Immature natural killer cell (primary cell): Measurements from ENCODE around the gene HDGF. TPM values are rescaled to one million over a fixed set of nuclear protein-coding genes. Genes with fewer than 3 reads are reported as not detected.

Source experiments
- DNase-seq, 3 donors: peaks; one replicate each; pipeline ENCODE4 v3.0.0; 2022; ENCODE audit warnings: mixed read lengths in 1 of 3
- H3K27ac Mint-ChIP-seq, 6 donors: one replicate each; pipeline ENCODE4 v1.8.0; 2020; ENCODE audit warnings: mixed read lengths in 6 of 6, mild to moderate bottlenecking in 5 of 6, inconsistent platforms in 4 of 6, moderate library complexity in 3 of 6
- H3K27me3 Mint-ChIP-seq, 3 donors: one replicate each; pipeline ENCODE4 v1.8.0; 2020 to 2021; ENCODE audit warnings: low read depth in 3 of 3, mild to moderate bottlenecking in 3 of 3, mixed read lengths in 3 of 3, moderate library complexity in 3 of 3, inconsistent platforms in 1 of 3
- H3K36me3 Mint-ChIP-seq, 3 donors: one replicate each; pipeline ENCODE4 v1.8.0; 2020; ENCODE audit warnings: mixed read lengths in 3 of 3, inconsistent platforms in 2 of 3, mild to moderate bottlenecking in 2 of 3
- H3K4me1 Mint-ChIP-seq, 2 donors: one replicate each; pipeline ENCODE4 v1.8.0; 2020; ENCODE audit warnings: inconsistent platforms in 2 of 2, mild to moderate bottlenecking in 2 of 2, mixed read lengths in 2 of 2, moderate library complexity in 1 of 2
- H3K4me3 Mint-ChIP-seq, 5 donors: one replicate each; pipeline ENCODE4 v1.8.0; 2020; ENCODE audit warnings: mild to moderate bottlenecking in 5 of 5, mixed read lengths in 5 of 5, inconsistent platforms in 3 of 5, moderate library complexity in 3 of 5
- H3K9me3 Mint-ChIP-seq, 6 donors: one replicate each; pipeline ENCODE4 v1.8.0; 2020; ENCODE audit warnings: mild to moderate bottlenecking in 6 of 6, mixed read lengths in 6 of 6, inconsistent platforms in 4 of 6, moderate library complexity in 3 of 6
- polyA plus RNA-seq, 3 donors: library from polyadenylated mRNA; unstranded; fragments of 300-500 nt; fragmentation: Illumina TruSeq; gene quantifications; one replicate each; pipeline ENCODE4 v1.2.3, GENCODE V29; 2021

The HDGF gene
- polyA plus RNA-seq, 3 donors from 2014 or later = 27.5 to 35.4 (median 32.4) TPM

DNA sequence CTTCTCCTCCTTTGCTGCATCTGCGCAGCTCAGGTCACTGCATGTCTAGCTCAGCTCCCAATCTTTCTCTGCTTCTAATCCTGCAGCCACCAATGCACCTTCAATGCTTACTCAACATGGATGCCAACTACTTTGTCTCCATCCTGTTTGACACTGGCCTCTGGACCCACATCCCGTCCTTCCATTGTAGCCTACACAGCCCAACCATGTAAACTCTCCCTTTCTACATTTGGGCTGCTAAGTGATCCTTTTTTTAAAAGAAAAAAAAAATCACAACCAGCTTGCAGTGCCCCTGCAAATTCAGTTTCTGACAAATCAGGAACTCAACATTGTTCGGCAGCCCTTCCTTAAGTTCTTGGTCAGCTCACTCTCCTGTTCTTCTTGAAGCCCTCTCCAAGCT, 36.6 kb downstream of the HDGF start:
- Mint-ChIP-seq H3K4me1 (peaks cover 0 to 3% of the 10 kb centered on the region in 2 donors), H3K27ac (no peak overlapping the region), H3K36me3 (peaks cover 4 to 17% (median 13%) of the 10 kb centered on the region in 3 donors), H3K9me3 (peaks cover 0 to 3% (median 0%) of the 10 kb centered on the region in 6 donors), H3K4me3 (no peak overlapping the region), H3K27me3 (peaks cover 0 to 5% (median 1%) of the 10 kb centered on the region in 3 donors)
- DNase-seq = no peak

GRCh38 chr1:156712626-156713025, 38.8 kb downstream of the HDGF start:
- H3K27ac Mint-ChIP-seq = no peak overlapping the region
- DNase-seq = no peak
- H3K27me3 Mint-ChIP-seq = peaks cover 0 to 5% (median under 1%) of the 10 kb centered on the region in 3 donors
- H3K9me3 Mint-ChIP-seq = peaks cover 0 to 3% (median 0%) of the 10 kb centered on the region in 6 donors
- no peak overlapping the region for H3K4me3 Mint-ChIP-seq
- H3K36me3 Mint-ChIP-seq = peaks cover 4 to 17% (median 13%) of the 10 kb centered on the region in 3 donors
- peaks cover 0 to 3% of the 10 kb centered on the region in 2 donors for H3K4me1 Mint-ChIP-seq

GRCh38 chr1:156711011-156711817, 40.3 kb downstream of the HDGF start:
- no peak overlapping the region for H3K4me3 Mint-ChIP-seq
- peaks cover 0 to 12% (median 8%) of the 10 kb centered on the region in 3 donors for H3K36me3 Mint-ChIP-seq
- peaks cover 8 to 10% of the 10 kb centered on the region in 2 donors for H3K4me1 Mint-ChIP-seq
- H3K27me3 Mint-ChIP-seq = peaks cover 0 to 6% (median 0%) of the 10 kb centered on the region in 3 donors
- DNase-seq = no peak
- no peak overlapping the region for H3K27ac Mint-ChIP-seq
- peaks cover 0 to under 1% (median 0%) of the 10 kb centered on the region in 6 donors for H3K9me3 Mint-ChIP-seq

DNA sequence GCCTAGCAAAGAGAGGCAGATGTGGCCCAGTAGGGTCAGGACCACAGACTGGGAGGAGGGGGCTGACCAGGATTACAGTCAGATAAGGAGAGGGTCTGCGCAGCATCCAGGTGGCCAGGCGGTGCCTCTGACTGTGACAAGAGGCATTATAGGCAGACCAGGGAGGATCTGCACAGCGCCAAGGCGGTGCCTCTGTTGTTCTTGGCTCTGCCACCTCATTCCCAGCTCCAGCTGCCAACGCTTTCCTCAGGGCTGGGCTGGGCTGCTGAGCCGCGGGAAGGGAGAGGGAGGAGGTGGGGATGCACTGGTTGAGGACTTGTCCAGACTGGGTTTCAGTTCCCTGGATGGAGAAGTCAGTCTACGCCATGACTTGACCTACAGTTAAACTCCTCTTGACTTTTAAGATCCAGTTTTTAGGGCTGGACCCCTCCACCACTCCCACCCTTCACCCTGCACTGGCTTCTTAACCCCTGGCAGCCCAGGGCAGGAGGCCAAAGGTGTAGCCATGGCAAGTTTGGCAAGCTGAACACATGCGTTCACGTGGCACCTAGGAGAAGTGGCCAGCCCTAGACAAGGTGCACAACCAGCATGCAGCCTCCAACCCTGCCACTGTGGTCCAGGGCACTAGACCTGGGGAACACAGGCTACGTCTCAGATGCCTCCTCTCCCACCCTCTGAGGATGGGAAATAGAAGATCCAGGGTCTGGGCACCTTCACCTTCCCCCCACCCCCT, 41.6 kb downstream of the HDGF start:
- Mint-ChIP-seq H3K27ac (no peak overlapping the region), H3K4me1 (peaks cover 20 to 22% of the 10 kb centered on the region in 2 donors), H3K27me3 (peaks cover 0 to 7% (median 4%) of the 10 kb centered on the region in 3 donors), H3K36me3 (peaks cover 0 to 4% (median 1%) of the 10 kb centered on the region in 3 donors), H3K4me3 (no peak overlapping the region), H3K9me3 (no peaks in the 10 kb centered on the region)
- no peak for DNase-seq

GRCh38 chr1:156709031-156709430, 42.4 kb downstream of the HDGF start:
- no peak overlapping the region for H3K27ac Mint-ChIP-seq
- peaks cover 28 to 31% of the 10 kb centered on the region in 2 donors for H3K4me1 Mint-ChIP-seq
- H3K4me3 Mint-ChIP-seq = no peak overlapping the region
- no peaks in the 10 kb centered on the region for H3K36me3 Mint-ChIP-seq
- H3K27me3 Mint-ChIP-seq = peaks cover 0 to 8% (median 4%) of the 10 kb centered on the region in 3 donors
- no peaks in the 10 kb centered on the region for H3K9me3 Mint-ChIP-seq
- DNase-seq = no peak

DNA sequence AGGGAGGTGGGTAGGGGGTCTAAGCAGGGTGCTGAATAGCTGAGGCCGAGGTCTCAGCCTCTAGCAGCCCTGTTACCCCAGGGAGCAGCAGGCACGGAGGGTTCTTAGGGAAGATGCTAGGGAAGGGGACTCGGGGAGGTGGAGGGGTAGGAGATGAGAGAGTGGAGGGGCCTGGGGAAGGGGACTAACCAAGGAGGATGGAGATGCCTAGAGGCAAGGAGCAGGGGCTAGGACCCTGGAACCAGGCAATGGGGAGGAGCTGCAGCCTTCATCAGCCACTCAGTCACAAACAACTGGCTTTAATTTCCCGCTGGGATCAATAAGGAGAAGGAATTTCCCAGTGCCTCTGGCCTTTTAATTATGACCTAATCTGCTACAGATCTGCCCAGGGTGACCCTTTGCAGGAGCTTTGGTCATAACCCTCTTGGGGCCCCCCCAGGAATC, 43.2 kb downstream of the HDGF start:
- peaks cover 30 to 32% of the 10 kb centered on the region in 2 donors for H3K4me1 Mint-ChIP-seq
- no peak for DNase-seq
- H3K36me3 Mint-ChIP-seq = no peaks in the 10 kb centered on the region
- H3K27ac Mint-ChIP-seq = no peak overlapping the region
- peaks cover 3 to 12% (median 9%) of the 10 kb centered on the region in 3 donors for H3K27me3 Mint-ChIP-seq
- no peak overlapping the region for H3K4me3 Mint-ChIP-seq
- no peaks in the 10 kb centered on the region for H3K9me3 Mint-ChIP-seq

DNA sequence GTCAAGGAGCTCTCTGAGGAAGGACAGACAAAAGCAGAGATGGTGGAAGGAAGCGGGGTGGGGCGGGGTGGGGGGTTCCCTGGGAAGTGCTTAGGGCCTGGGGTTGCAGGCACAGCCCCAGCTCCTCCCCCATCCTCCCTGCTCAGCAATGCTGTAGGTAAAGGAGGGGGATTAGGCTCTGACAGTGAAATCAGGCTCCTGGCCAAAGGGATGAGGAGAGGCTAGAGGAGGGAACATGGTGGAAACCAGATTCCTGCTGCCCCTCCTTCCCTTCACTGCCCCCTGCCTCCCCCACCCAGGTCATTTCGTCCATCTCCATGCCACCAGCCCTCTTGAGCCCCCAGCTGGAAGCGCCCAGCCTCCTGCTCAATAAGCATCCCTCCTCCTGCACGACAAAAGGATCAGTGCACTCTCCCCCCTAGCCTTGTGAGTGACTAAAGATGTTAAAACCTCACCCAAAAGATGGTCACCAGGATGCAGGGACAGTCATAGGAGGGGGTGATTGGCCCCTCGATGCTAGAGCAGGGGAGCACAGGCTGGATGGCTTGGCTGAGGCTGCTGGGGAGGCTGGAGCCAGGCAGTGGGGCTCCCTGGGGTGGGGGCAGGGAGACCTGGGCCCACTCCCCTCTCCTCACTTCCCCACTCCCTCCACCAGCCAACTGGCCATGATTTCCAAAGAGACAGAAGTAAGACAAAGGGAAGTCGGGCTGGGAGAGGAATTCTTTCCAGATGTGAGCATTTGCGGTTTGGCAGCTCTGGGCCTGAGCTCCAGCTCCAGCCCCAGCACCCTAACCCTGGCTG, 43.9 kb downstream of the HDGF start:
- H3K4me1 Mint-ChIP-seq = peaks cover 30 to 32% of the 10 kb centered on the region in 2 donors
- H3K9me3 Mint-ChIP-seq = no peaks in the 10 kb centered on the region
- no peaks in the 10 kb centered on the region for H3K36me3 Mint-ChIP-seq
- no peak for DNase-seq
- peak overlapping the region; percentile 66 to 82 (median 72) for H3K4me3 Mint-ChIP-seq
- peaks cover 7 to 17% (median 11%) of the 10 kb centered on the region in 3 donors for H3K27me3 Mint-ChIP-seq
- no peak overlapping the region for H3K27ac Mint-ChIP-seq

DNA sequence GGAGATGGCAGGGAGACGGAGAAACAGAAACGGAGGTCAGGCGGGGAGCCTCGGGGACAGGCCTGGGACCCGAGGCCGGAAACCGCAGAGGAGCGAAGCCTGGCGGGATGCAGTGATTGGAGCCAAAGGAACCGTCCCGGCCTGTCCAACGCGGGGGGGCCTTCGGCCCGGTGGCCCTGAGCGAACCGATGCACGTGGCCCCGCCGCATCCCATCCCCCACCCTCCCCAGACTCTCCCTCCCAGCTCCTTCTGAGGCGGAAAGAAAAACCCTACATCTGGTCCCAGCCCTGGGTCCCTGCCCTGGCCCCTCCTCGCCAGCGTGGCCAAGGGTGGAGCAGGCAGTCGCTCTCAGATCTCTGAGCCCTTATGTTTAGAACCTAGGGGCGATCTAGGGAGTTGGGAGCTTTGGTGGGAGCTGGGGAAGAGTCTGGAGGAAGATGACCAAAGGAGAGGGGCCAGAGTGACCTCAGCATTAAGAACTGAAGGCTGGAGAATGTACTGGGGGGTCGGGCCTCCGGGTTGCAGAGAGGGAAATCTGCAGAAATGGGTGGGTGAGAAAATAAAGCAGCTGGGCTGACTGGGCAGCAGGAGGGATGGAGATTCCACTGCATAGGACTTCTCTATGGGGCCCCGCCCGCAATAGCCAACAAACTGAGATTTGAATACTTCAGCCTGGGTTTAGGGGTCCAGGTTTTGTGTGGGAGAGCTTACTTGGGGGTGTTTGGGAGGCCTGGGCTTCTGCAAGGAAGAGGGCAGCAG, 44.6 kb downstream of the HDGF start:
- DNase-seq = no peak
- Mint-ChIP-seq H3K36me3 (no peaks in the 10 kb centered on the region), H3K4me3 (peak overlapping the region; percentile 77 to 85 (median 82)), H3K27ac (peak overlapping the region in 1 of 6 donors; percentile 55), H3K9me3 (no peaks in the 10 kb centered on the region), H3K4me1 (peaks cover 30 to 32% of the 10 kb centered on the region in 2 donors), H3K27me3 (peaks cover 7 to 14% (median 11%) of the 10 kb centered on the region in 3 donors)

DNA sequence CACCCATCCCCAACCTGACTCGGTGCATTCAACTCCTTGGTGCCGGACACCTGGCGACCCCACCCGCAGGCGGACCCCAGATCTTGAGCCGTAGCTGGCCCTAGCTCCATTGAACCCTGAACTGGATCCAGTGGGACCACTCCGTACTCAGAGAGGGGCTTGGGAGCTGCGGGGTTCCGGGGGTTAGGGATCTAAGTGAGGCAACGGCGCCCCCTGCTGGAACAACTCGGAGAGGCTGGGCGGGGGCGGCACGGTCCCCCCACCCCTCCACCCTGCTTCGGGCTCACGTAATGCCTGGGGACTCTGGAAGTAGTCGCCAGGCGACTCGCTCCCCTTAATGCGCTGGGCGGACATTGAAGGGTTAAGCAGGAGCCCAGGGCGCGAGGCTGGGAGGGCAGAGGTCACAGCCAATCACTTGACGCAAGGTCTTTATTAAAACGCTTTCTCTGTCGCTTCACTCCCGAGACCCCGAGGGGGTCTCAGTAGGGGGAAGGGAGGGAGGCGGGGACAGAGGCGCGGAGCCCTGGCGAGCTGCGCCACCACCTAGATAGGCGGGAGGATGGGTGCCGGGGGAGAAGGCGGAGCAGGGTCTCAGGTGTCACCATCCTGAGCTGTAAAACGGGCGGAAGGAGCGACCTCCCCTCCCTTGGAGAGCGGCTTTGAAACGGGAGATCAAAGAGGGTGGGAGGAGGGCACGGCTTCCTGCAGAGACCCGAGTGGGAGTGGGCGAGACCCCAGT, 45.4 kb downstream of the HDGF start:
- H3K4me3 Mint-ChIP-seq = peak overlapping the region; percentile 77 to 85 (median 82)
- H3K27ac Mint-ChIP-seq = peak overlapping the region in 2 of 6 donors; percentile 56 to 70
- DNase-seq = peak; percentile 48 to 54 (median 53)

DNA sequence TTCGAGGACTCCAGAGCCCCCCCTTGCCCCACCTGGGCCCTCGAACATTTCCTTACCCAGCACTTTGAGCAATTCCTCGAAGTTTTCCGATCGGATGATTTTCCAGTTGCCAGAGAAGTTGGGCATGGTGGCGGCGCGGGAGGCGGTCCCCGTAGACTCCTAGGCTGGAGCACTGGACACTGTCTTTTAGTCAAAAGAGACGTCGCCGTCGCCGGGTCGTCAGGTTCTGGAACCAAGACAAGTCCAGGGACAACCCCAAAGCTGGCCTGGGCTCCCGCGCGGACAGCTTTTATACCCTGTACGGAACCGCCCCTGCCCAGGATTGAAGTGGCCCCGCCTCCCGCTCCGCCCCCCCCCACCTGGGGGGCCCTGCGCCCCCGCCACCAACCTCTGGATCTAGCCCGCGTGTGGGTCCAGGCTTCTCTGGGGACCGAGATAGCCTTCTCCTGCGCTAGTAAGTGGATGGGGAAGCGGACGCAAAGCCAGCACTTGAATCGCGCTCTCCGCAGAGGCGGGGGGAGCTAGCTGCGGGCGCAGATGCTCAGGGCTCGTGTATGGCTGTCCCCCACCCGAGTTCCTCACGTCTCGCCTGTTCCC, 46.1 kb downstream of the HDGF start, which contains the start of gene CRABP2:
Gene CRABP2, minus strand, starts transcription at position 263 of the 597 bp plus-strand sequence. Its CDS starts 137 bp downstream, at position 126.
- Mint-ChIP-seq H3K27me3 (peaks cover 11 to 17% (median 12%) of the 10 kb centered on the region in 3 donors), H3K4me3 (peak within 1 kb of the TSS; percentile 77 to 85 (median 82)), H3K27ac (peak within 1 kb of the TSS in 2 of 6 donors; percentile 56 to 70), H3K4me1 (peaks cover 30 to 32% of the 10 kb centered on the region in 2 donors), H3K9me3 (no peaks in the 10 kb centered on the region), H3K36me3 (peaks cover 0 to 3% (median 0%) of the 10 kb centered on the region in 3 donors)
- DNase-seq = peak in 1 of 3 donors; percentile 37

More for the DNA sequence above, 45.4 kb downstream of the HDGF start:
- Mint-ChIP-seq H3K9me3 (no peaks in the 10 kb centered on the region), H3K36me3 (peaks cover 0 to 3% (median 0%) of the 10 kb centered on the region in 3 donors), H3K4me1 (peaks cover 30 to 32% of the 10 kb centered on the region in 2 donors), H3K27me3 (peaks cover 8 to 14% (median 11%) of the 10 kb centered on the region in 3 donors)

DNA sequence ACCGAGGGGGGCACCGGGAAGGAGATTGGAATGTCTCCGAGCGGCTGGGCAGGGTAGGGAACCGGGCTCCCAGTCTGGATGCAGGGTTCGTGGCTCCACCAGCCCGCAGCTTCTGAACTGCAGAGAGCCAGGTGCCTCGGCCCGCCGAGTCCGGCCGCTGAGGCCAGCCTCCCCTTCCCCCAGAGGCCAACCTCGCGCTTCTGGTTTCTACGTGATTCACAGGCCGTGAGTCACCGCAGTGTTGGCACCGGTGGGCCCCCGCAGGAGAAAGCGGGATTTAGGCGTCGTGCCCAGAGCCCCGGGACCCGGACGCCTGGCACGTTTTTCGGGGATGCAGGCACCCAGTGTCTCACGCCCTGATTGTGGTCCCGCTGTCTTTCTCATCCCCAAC, 46.5 kb downstream of the HDGF start:
- H3K36me3 Mint-ChIP-seq = peaks cover 0 to 3% (median 0%) of the 10 kb centered on the region in 3 donors
- DNase-seq = peak in 1 of 3 donors; percentile 11
- H3K9me3 Mint-ChIP-seq = no peaks in the 10 kb centered on the region
- H3K4me1 Mint-ChIP-seq = peaks cover 30 to 32% of the 10 kb centered on the region in 2 donors
- H3K4me3 Mint-ChIP-seq = peak overlapping the region; percentile 73 to 85 (median 77)
- H3K27me3 Mint-ChIP-seq = peaks cover 11 to 16% (median 12%) of the 10 kb centered on the region in 3 donors
- no peak overlapping the region for H3K27ac Mint-ChIP-seq
